GM06990 (cell line): ENCODE measurements around the gene PFKL.

ENCODE experiments used
- DNase-seq: peaks from one replicate; pipeline ENCODE4 v3.0.0-alpha.2; 2011; ENCODE audit not compliant: insufficient read length; ENCODE audit errors: extremely low read depth
- H3K27me3 ChIP-seq: replicated peaks from 2 replicates; pipeline ENCODE4 v1.6.0; 2011; ENCODE audit warnings: low read length; ENCODE audit not compliant: control insufficient read depth, insufficient read depth
- H3K36me3 ChIP-seq: 2 replicates; pipeline ENCODE4 v1.5.1; 2011; ENCODE audit warnings: low read length; ENCODE audit not compliant: control insufficient read depth, insufficient read depth
- H3K4me3 ChIP-seq: replicated peaks from 2 replicates; pipeline ENCODE4 v1.5.1; 2011; ENCODE audit warnings: low read depth, mild to moderate bottlenecking, control low read depth, low read length
- CTCF ChIP-seq: IDR thresholded peaks from 2 replicates; pipeline ENCODE4 v1.5.1; 2011; ENCODE audit warnings: low read length, control low read depth, mild to moderate bottlenecking, inconsistent platforms; ENCODE audit not compliant: insufficient read depth, poor library complexity, severe bottlenecking

The PFKL gene

DNA sequence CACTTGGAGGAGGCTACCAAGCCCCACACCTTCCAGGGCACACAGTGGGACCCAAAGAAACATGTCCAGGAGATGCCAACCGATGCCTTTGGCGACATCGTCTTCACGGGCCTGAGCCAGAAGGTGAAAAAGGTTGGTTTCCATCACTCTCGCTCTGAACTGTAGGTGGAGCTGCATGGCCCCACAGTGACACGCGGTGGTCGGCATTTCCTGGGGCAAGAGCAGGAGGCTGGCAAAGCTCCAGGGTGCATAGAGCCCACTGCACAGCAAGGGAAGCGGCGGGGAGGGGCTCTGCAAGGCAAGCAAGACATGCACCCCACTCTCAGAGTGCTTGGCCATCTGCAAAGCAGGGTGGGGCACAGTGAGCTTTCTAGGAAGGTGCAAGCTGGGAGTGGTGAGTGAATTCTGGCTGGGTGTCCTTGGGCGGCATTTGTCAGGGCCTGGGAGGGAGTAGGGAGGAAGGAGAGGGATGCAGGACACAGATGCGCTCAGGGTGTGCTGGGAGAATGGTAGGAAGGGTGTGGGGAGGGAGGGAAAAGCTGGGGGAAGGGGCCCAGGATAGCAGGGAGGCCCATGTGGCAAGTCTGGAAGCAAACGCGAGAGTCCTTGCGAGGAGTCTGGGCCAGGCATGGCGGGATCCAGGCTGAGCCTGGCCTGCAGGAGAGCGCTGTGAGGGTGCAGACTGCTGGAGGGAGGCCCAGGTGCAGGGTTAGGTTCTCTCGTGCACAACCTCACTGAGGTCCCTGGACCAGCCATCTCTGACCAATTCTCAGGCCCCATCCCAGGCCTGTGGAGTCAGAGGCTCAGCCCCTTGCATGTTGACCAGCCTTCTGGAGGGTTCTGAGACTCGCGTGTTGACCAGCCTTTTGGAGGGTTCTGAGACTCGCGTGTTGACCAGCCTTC, 64.5 kb downstream of the PFKL start:
- H3K36me3 ChIP-seq, result no peaks in the 10 kb centered on the region
- H3K4me3 ChIP-seq, result no peak overlapping the region
- TF ChIP-seq CTCF, result no peak
- no peak for DNase-seq
- H3K27me3 ChIP-seq, result no peaks in the 10 kb centered on the region

- DNase-seq, result no peak
- no peak overlapping the region for H3K4me3 ChIP-seq
- H3K36me3 ChIP-seq, result no peaks in the 10 kb centered on the region
- TF ChIP-seq CTCF, result no peak
- H3K27me3 ChIP-seq, result no peaks in the 10 kb centered on the region
Measured at GRCh38 chr21:44365251-44365966, 65.6 kb downstream of the PFKL start.

- TF ChIP-seq CTCF, result no peak
- Histone ChIP-seq H3K36me3 (no peaks in the 10 kb centered on the region), H3K4me3 (no peak overlapping the region), H3K27me3 (no peaks in the 10 kb centered on the region)
- no peak for DNase-seq
Measured at GRCh38 chr21:44365967-44366585, 66.2 kb downstream of the PFKL start.

DNA sequence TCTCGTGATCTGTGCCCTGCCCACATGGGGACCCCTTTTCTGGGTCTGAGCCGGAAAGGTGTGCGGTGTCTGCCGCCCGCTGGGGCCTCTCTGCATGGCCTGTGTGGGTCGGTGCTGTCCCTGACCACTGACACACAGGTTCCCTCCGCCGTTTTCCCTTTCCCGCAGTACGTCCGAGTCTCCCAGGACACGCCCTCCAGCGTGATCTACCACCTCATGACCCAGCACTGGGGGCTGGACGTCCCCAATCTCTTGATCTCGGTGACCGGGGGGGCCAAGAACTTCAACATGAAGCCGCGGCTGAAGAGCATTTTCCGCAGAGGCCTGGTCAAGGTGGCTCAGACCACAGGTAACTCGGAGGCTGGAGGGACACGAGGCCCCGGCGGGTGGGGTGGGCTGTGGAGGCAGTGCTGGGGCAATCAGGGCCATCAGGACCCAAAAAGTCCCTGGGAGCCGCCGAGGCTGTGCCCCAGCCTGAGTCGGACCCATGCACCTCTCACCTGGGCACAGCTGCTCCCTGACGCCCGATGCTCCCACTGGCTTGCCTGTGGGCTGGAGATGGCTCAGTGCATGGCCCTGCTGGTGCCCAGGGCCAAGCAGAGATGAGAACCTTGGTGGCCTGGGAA, 66.8 kb downstream of the PFKL start:
- H3K27me3 ChIP-seq, result no peaks in the 10 kb centered on the region
- DNase-seq, result no peak
- no peaks in the 10 kb centered on the region for H3K36me3 ChIP-seq
- no peak overlapping the region for H3K4me3 ChIP-seq
- no peak for TF ChIP-seq CTCF

DNA sequence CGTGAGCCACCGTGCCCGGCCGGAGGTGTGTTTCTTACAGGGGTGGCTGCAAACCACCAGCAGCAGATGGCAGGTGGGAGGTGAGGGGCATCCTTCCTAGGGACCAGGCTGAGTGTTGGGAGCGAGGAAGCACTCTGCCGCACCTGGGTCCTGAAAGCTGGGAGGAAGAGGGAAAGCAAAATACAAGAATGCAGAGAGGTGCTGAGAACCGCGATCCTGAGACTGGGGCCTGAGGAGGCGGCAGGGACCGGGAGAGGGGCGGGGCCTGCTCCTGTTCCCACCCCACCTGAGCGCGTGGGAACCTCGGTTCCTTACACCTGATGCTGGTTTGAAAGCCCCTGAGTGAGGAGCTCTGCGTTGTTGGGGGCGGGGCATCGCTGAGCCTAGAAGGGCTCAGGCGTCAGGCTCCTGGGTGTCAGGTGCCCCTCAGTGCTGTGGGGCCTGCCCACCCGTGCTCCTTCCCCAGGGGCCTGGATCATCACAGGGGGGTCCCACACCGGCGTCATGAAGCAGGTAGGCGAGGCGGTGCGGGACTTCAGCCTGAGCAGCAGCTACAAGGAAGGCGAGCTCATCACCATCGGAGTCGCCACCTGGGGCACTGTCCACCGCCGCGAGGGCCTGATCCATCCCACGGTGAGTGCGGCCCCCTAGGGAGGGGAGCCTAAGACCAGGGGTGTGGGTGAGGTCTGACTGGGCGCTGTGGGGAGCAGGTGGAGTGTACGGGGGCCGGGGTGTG, 69.0 kb downstream of the PFKL start:
- Histone ChIP-seq H3K36me3 (no peaks in the 10 kb centered on the region), H3K4me3 (no peak overlapping the region), H3K27me3 (no peaks in the 10 kb centered on the region)
- DNase-seq, result no peak
- no peak for TF ChIP-seq CTCF
